Measurements from ENCODE around the gene ACP5.
"Not testable (repeated sequence)": the region's sequence is repeated elsewhere in the genome, so short reads cannot be mapped to it uniquely, and the experiment has no call there.

The ACP5 gene

DNA sequence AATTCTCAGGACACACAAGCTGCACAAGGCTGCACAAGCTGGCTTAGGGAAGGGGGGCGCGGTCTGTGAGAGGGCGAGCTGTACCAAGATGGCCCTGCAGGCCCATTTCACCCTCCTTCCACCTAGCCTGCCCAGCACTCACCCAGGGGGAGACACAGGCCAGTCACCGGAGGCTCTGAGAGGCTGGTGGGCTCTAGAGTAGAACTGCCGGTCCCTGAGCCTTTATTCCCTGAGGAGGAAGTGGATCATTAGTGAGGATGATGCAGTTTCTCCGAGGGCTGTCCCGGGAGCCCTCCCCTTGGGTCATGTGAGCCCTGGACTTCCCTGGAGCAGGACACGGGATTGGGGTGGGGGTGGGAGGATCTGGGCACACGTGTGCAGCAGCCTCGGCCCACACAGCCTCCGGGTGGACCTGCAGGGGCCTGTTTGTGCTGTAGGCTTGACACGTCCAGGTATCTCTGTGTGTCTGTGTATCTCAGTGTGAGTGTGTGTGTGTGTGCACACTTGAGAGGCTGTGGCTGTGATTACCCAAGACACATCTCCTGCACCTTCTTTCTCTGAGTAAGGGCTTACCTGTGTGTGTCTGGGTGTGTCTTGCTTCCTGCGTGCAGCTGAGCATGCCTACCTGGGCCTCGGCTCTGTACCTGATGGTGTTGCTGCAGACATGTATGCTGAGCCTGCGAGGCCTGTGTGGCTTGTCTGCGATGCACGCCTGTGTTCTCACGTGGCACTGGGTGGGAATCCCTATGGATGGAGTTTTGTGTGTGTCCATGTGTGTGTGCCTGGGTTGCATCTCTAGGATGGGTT, at the start of gene ACP5:
ACP5 (minus strand) TSS at position 195 of the 807 bp plus-strand sequence. CDS start 328 bp downstream, outside the sequence.
- no peak for DNase-seq

DNA sequence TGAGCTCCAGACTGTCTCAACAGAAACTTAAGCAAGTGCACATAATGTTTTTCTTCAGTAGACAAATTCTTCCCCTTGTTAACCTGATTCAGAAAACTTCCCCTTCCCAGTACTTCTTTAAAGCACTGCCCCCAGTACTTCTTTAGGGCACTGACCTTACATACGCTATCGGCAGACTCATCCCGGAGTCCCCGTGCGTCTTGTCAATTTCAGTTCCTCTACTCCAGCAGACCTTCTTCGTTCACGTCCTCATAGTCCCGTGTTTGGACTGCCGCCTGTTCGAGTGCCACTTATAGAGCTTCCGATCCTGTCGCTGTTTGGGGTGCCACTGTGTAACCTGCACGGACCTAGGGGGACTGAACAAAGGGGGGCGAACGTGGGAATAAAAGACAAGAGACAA, 48.8 kb upstream of the ACP5 start:
- DNase-seq: peak in 11 of 51 donors; percentile 1 to 17 (median 3)

DNA sequence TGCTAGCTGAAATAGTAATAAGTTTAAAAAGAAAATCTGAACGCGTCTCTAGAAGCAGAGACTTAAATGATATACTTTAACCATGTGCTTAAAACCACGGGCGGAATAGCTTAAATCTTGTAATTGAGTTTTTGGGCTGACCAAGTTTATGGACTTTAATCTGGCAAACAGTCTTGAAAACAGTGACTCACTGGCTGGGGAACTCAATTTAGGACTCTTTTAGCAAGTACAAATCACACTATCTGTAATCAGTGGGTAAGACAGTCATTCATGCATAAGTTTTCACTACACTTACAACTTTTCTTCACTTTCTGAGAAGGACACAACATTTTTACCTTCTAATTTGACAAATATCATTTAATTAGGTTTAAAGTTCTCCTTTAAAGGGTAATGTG, 46.6 kb upstream of the ACP5 start:
- DNase-seq: no peak

DNA sequence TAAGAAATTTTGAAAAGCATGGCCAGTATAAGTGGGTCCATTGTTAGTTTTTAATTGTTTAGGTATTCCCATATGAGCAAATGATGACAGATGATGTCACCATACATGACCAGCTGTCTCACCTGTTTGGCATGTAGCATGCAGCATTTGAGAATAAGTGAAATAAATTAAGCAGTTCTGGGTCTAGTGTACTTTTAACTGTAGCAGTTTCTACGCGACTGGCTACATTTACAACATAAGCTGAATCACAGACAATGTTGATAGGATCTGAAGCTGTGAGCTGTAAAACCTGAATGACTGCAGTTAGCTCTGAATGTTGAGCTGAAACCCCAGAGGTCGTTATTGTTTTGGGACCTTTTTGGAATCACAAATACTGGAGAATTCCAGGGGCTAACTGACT, 45.0 kb upstream of the ACP5 start:
- DNase-seq: not testable (repeated sequence)

DNA sequence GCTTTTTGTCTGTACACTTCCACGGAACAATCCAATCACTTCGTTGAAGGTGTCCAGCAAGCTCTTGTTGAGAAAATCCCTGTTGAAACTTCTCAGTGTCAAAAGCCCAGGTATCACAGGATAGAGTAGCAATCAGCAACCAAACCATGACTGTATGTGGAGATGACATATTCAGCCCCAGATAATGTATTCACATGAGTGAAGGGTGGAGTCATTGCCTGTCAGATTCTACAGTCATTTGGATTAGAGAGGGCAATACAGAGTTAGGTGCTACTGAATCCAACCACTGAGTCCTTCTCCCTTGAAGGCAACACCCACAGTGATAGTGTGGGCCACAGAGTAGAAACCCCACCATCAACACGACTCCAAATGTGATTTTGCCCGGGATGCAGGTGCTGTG, 43.1 kb upstream of the ACP5 start:
- no peak for DNase-seq

DNA sequence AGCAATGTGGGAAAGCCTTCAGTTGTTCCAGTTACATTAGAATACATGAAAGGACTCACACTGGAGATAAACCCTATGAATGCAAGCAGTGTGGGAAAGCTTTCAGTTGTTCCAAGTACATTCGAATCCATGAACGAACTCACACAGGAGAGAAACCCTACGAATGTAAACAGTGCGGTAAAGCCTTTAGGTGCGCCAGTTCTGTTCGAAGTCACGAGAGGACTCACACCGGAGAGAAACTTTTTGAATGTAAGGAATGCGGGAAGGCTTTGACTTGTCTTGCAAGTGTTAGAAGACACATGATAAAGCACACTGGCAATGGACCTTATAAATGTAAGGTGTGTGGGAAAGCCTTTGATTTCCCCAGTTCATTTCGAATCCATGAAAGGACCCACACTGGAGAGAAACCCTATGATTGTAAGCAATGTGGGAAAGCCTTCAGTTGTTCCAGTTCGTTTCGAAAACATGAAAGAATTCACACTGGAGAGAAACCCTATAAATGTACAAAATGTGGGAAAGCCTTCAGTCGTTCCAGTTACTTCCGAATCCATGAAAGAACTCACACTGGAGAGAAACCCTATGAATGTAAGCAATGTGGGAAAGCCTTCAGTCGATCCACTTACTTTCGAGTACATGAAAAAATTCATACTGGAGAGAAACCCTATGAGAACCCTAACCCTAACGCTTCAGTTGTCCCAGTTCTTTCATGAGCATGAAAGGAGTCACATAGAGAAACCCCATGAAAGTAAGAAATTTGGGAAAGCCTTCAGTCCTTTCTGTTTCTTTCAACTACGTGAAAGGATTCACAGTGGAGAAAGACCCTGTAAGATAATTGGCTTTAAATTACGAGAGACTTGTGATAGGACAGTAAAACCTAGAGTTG, 40.0 kb upstream of the ACP5 start:
- DNase-seq: no peak

DNA sequence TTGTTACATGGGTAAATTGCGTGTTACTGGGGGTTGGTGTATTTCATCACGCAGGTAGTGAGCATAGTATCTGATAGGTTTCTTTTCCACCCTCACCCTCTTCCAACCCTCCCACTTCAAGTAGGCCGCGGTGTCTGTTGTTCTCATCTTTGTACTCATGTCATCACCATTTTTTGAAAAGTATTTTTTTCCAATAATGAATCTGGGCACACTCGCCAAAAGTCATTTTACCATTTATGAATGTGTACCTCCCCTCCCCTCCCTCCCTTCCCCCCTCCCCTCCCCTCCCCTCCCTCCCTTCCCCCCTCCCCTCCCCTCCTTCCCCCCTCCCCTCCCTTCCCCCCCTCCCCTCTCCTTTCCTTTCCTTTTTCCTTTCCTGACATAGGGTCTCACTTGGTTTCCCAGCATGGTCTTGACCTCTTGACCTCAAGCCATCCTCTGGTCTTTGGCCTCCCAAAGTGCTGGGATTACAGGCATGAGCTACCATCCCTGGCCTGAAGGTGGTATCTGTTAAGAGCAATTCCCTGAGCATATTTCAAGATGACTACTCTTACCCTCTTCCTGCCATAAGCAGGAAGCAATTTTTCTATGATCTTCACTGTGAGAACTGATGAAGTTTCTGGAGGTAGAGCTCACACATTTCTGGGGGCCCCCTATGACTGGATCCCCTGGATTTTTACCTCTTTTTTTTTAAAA, 35.5 kb upstream of the ACP5 start:
- DNase-seq: no peak

DNA sequence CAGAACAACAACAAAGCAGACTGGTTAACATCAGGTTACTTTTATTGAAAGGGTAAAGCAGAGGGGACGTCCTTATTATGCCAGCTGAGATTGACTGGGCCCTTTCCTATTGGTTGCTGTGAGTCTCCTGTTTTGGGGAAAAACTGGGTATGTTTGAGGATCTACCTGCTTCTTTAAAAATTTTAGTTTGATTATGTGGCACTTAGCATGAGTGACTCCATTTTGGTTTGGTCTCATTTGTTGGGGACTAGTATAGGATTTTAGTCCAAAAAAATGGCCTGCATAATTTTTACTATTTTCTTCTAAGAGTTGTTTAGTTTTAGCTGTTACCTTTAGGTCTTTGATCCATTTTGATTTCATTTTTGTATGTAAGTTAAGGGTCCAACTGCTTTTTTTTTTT, 34.3 kb upstream of the ACP5 start:
- DNase-seq: no peak

DNA sequence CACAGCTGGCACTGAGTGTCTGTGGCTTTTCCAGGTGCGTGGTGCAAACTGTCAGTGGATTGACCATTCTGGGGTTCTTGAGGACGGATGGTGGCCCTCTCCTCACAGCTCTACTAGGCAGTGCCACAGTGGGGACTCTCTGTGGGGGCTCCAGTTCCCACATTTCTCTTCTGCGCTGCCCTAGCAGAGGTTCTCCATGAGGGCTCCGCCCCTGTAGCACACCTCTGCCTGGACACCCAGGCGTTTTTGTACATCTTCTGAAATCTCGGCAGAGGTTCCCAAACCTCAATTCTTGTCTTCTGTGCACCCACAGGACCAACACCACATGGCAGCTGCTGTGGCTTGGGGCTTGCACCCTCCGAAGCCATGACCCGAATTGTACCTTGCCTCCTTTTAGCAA, 29.0 kb upstream of the ACP5 start:
- DNase-seq: no peak

DNA sequence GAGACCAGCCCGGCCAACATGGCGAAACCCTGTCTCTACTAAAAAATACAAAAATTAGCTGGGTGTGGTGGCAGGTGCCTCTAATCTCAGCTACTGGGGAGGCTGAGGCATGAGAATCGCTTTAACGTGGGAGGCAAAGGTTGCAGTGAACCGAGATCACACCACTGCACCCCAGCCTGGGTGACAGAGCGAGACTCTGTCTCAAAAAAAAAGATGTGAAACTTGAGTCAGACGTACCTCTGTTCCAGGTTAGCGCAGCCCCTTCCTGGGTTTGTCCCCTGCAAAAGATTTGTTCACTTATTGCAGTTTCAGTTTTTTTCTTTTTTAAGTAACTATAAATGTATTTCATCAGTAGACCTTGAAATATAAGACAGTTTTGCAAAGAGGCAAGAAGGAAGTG, 22.3 kb upstream of the ACP5 start:
- DNase-seq: not testable (repeated sequence)

DNA sequence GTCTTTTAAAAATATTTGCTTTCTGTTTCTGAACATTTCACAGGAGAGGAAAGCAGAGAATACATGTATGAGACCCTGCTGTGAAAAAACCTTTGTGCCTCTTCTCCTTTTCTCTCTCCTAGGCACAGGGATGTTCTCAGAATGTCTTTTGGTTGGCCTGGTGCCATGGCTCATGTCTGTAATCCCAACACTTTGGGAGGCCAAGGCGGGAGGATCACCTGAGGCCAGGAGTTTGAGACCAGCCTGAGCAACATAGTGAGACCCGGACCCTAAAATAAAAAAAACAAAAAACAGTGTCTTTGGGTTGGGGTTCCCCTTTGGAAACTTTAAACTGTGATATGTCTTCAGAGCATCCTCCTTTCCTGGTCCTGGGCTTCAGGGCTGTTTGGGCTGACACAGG, 21.3 kb upstream of the ACP5 start:
- DNase-seq: no peak

DNA sequence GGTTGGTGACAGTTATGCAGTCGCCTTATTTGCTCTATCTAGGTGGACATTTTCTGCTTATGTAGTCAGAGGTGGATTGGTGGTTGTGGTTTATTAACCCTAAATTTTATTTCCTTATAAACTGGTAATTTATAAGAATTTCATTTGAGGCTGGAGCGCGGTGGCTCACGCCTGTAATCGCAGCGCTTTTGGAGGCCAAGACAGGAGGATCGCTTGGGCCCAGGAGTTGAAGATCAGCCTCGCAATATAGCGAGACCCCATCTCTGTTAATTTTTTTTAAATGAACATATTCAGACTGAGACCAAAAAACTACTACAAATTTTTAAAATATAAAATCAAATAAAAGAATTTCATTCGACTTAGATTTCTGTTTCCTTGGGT, 20.6 kb upstream of the ACP5 start:
- DNase-seq: no peak

DNA sequence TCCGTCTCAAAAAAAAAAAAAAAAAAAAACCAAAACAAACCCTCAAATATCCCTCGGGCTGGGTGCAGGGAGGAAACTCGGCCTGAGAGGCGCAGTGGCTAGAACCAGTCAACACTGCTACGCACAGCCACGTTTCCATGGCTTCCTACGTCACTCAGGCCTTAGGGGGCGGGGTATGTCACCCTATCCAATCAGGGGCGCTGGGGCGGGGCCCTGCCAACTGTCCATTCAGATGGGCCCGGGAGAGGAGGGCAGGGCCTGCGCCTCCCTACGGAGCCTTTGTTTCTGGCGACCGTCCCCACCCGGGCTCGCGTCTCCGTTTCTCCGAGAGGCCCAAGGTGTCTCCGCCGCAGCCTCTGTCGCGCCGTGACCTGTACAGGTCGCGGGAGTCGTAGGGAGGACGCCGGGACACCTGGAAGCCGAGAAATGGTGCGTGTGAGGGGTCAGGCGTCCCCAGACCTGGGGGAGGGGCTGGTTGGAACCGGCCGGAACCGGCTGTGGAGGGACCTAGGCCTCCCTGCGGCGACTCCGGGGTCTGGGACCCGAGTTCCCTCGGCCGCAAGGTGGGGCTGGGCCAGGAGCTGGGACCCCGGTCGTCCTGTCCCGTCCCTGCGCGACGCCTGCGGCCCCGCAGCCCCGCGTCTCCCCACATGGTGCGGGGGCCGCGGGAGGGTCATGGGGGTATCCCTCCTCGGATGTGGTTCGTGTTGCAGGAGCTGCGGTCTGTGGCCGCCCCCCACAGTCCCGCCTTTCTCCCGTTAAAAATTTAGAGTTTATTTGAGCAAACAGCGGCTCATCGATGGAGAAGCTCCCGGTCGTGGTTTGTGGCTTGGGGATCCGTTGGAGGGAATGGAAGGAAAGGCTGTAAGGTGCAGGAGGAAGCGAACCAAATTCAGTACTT, 20.0 kb upstream of the ACP5 start, which contains the start of gene ZNF627:
ZNF627 (plus strand) TSS at position 282 of the 901 bp plus-strand sequence; CDS start at position 427, 145 bp downstream.
- peak; percentile 75 to 99 (median 95) for DNase-seq

DNA sequence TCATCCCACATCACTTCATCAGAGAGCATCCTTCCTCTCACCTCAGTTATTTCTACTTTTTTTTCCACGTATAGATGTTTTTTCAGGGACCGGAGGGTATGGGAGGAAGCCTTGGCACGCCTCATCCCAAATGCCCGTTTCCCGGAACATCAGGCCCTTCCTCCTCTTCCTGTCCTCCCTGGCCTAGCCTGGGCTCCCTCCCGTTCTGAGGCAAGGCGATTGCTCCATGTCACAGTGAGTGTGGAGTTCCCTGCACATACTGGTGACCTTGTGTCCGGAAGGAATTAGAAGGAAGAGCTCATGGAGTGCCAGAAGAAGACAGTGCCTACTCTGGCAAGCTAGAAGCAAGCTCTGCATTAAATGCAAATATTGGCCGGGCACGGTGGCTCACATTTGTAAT, 18.7 kb upstream of the ACP5 start:
- DNase-seq: no peak

DNA sequence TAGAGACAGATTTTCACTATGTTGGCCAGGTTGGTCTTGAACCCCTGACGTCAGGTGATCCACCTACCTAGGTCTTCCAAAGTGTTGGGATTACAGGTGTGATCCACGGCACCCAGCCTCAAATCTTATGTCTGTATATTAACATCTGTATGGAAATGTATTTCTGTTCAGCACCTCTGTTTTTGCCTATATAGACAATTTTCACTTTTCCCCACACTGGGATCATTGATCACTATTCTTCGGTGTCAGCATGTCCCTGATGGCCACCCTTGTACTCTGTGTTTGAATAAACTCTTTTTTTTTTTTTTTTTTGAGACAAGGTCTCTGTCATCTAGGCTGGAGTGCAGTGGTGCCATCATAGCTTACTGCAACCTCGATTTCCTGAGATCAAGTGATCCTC, 16.6 kb upstream of the ACP5 start:
- no peak for DNase-seq

DNA sequence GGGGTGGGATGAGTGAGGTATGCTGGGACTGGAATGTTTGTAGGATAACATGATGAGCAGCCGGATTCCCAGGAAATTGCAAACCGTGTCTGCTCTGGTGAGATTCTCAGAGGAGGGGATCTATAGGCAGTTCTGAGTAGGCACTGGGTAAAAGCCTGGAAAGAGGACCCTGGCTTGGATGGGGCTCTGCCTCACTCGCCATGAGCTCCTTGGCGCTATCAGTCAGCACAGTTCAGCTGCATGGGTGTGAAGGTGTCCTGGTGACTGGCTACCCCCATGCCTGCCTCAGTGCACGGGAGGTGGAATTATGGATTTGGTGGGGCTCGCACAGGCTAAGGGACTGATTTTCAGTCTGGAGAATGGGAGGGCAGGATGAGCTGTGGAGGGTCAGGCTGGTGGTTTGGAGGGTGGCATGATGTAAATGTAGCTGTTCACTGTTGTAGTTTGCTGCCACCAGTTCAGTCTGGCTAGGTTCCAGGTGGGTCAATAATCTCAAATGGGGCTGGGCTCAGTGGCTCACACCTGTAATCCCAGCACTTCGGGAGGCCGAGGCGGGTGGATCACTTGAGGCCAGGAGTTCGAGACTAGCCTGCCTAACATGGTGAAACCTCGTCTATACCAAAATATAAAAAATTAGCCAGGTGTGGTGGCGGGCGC, 10.7 kb upstream of the ACP5 start:
- no peak for DNase-seq

DNA sequence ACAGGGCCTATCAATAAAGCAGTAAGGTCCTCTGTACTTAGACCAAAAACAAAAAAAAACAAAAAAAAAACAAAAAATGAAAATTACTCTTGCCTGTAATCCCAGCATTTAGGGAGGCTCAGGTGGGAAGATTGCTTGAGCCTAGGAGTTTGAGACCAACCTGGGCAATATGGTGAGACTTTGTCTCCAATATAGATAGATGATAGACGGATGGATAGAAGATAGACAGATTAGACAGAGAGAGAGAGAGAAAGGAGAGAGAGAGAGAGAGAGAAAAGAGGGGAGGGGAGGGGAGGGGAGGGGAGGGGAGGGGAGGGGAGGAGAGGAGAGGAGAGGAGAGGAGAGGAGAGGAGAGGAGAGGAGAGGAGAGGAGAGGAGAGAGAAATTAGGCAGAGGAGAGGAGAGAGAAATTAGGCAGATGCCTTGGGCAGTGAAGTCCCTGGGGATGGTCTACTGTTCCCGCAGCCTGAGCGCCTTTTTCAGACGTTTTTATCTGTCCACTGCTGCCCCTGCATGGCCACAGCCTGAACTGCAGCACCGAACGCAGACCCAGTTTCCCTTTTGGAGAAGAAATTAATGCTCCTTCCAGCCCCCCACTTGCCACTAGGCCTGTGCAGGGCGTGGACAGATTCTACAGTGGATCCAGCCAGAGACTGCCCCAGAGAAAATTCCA, 10.0 kb upstream of the ACP5 start:
- peak in 47 of 51 donors; percentile 2 to 74 (median 41) for DNase-seq

DNA sequence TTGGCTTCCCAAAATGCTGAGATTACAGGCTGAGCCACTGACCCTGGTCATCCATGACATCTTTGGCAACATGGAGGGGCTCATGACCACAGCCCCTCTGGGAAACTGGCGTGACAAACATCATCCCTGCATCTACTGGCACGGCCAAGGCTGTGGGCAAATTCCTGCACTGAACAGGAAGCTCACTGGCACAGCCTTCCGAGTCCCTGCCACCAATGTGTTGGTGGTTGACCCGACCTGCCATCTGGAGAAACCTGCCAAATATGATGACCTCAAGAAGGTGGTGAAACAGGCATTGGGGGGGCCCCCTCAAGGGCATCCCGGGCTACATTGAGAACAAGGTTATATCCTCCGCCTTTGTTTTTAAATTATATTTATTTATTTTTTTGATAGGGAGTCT, 8.9 kb upstream of the ACP5 start:
- no peak for DNase-seq

DNA sequence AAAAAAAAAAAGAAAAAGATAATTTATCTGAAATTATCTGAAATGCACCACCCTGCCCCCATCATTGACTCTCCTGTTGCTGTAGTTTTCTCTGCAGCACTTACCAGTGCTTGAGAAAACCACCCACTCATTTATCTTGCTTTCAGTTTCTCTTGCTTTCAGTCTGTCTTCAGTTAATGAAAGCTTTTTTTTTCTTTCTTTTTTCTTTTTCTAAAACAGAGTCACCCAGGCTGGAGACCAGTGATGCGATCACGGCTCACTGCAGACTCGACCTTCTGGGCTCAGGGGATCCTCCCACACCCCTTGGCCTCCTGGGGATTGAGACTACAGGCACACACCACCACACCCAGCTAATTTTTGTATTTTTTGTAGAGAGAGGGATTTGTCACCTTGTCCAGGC, 4.3 kb upstream of the ACP5 start:
- no peak for DNase-seq

DNA sequence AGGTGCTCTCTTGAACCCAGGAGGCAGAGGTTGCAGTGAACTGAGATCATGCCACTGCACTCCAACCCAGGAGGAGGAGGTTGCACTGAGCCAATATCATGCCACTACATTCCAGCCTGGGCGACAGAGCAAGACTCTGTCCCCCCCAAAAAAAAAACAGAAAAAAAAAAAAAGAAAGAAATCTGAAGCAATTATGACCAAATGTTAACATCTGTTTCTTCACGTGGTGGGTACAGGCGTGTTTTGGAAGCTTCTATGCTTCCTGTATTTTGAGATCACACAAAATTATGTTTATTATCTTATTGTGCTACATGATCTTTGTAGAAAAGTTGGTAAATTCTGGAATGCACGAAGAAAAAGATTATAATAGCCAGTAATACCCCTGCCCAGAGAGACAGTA, 2.7 kb upstream of the ACP5 start:
- no peak for DNase-seq
